Progenitor cell of endocrine pancreas (in vitro differentiated cells): ENCODE data around the gene BICC1. TPM values are rescaled to one million over a fixed set of nuclear protein-coding genes. Genes with fewer than 3 reads are reported as not detected.

Source experiments
- DNase-seq: peaks from one replicate; pipeline ENCODE4 v3.0.0; 2021; ENCODE audit warnings: low spot score; ENCODE audit not compliant: unreplicated experiment
- H3K27ac Mint-ChIP-seq: 2 replicates; pipeline ENCODE4 v1.8.0; 2021; ENCODE audit warnings: mild to moderate bottlenecking, moderate library complexity, mixed read lengths
- H3K27me3 Mint-ChIP-seq: 2 replicates; pipeline ENCODE4 v1.8.0; 2021; ENCODE audit warnings: mixed read lengths
- H3K36me3 Mint-ChIP-seq: 2 replicates; pipeline ENCODE4 v1.8.0; 2022; ENCODE audit warnings: mixed read lengths; ENCODE audit not compliant: insufficient read depth
- H3K4me1 Mint-ChIP-seq: 2 replicates; pipeline ENCODE4 v1.8.0; 2021; ENCODE audit warnings: low read depth, mixed read lengths
- H3K4me3 Mint-ChIP-seq: 2 replicates; pipeline ENCODE4 v1.8.0; 2021; ENCODE audit warnings: low read depth, mild to moderate bottlenecking, moderate library complexity, mixed read lengths
- H3K9me3 Mint-ChIP-seq: 2 replicates; pipeline ENCODE4 v1.8.0; 2021; ENCODE audit warnings: low read depth, mixed read lengths
- total RNA-seq: library from RNA; stranded (reverse); gene quantifications from 2 replicates; pipeline ENCODE4 v1.2.1, GENCODE V29; 2021
- TF ChIP-seq, protein P1 (sequence below): fragments of 200-600 bp; sonication (generic); IDR thresholded peaks from one replicate; pipeline ENCODE4 v1.5.0; 2021; ENCODE audit warnings: antibody characterized with exemption, mild to moderate bottlenecking; ENCODE audit not compliant: unreplicated experiment

The BICC1 gene
- total RNA-seq, 1 donor from 2014 or later = 4.9 TPM

DNA sequence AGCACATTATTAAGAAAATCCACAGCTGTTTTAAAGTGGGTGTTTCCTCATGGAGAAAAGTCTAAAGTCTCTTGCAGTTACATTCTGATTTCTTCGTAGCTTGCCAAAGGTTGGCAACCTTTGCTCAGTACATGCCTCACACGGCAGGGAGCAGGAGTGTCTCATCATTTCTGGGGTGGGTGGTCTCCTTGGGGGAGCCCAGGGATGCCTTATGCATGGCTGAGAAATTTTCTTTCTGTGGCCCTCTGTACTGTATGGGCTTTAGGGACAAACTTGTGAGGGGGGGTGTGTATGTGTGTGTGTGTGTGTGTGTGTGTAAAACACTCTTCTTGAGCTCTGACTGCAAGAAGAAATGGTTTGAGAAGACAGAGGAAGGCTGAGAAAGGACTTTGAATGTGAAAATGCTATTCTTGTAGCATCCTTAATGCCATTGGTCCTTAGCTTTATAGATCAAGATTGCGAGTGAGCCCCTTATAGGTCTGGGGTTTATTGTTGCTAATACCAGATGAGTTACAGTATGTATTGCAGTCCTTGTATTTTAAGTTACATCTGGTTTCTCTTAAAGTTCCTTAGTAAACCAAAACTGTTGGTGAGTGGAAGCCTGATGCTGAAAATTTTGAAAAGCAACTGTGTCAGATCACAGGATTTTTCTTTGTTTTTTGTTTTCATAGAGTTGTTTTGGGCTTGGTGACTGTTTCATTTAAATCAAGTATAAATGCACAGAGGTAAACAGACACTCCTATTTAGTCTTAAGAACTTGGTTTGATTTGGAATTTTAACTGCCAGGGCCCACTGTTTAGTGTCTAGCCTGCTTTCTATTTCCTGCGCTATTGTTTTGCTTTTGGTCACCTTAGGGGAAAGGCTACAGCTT lies 242.0 kb downstream of the BICC1 start:
- Mint-ChIP-seq H3K4me3 (no peak overlapping the region), H3K27ac (no peak overlapping the region), H3K9me3 (no peaks in the 10 kb centered on the region), H3K27me3 (no peaks in the 10 kb centered on the region), H3K36me3 (no peaks in the 10 kb centered on the region), H3K4me1 (peaks cover 22% of the 10 kb centered on the region)
- TF ChIP-seq, protein P1, sequence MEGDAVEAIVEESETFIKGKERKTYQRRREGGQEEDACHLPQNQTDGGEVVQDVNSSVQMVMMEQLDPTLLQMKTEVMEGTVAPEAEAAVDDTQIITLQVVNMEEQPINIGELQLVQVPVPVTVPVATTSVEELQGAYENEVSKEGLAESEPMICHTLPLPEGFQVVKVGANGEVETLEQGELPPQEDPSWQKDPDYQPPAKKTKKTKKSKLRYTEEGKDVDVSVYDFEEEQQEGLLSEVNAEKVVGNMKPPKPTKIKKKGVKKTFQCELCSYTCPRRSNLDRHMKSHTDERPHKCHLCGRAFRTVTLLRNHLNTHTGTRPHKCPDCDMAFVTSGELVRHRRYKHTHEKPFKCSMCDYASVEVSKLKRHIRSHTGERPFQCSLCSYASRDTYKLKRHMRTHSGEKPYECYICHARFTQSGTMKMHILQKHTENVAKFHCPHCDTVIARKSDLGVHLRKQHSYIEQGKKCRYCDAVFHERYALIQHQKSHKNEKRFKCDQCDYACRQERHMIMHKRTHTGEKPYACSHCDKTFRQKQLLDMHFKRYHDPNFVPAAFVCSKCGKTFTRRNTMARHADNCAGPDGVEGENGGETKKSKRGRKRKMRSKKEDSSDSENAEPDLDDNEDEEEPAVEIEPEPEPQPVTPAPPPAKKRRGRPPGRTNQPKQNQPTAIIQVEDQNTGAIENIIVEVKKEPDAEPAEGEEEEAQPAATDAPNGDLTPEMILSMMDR = no peak
- no peak for DNase-seq

DNA sequence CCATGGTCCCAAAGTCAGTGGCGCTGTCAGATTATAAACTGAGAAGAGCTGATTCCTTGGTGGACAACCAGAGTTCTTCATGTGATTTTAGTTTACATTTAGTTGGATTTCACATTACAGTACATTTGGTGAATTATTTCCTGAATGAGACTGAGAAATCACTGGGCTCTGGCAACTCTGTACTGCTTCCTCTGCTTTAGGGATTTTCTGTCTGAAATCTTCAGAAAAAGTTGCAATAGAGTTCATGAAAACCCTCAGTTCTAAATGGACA lies 242.6 kb downstream of the BICC1 start:
- Mint-ChIP-seq H3K27me3 (no peaks in the 10 kb centered on the region), H3K36me3 (no peaks in the 10 kb centered on the region), H3K9me3 (no peaks in the 10 kb centered on the region), H3K27ac (no peak overlapping the region), H3K4me1 (peaks cover 22% of the 10 kb centered on the region), H3K4me3 (no peak overlapping the region)
- DNase-seq = no peak
- TF ChIP-seq, protein P1 = no peak

DNA sequence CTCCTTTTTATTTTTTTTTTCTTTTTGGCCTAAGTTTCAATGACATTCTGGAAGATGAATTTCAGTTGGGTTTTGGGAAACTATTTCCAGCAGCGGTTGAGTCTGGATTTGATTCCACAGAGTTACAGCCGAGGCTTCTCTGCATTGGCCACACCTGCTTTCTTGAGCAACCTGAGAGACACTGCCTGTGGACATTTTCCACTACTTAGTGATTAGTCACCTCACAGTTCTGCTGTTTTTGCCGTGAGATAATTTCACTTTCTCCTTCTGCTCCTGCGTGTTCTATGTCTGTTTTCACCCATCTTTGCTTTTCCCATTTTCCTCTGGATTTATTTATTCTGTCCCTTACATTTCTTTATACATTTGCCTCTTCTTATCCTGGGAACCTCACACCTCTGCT lies 243.0 kb downstream of the BICC1 start:
- Mint-ChIP-seq H3K36me3 (no peaks in the 10 kb centered on the region), H3K4me3 (no peak overlapping the region), H3K27ac (no peak overlapping the region), H3K9me3 (no peaks in the 10 kb centered on the region), H3K4me1 (peaks cover 22% of the 10 kb centered on the region), H3K27me3 (no peaks in the 10 kb centered on the region)
- TF ChIP-seq, protein P1 = no peak
- DNase-seq = no peak

DNA sequence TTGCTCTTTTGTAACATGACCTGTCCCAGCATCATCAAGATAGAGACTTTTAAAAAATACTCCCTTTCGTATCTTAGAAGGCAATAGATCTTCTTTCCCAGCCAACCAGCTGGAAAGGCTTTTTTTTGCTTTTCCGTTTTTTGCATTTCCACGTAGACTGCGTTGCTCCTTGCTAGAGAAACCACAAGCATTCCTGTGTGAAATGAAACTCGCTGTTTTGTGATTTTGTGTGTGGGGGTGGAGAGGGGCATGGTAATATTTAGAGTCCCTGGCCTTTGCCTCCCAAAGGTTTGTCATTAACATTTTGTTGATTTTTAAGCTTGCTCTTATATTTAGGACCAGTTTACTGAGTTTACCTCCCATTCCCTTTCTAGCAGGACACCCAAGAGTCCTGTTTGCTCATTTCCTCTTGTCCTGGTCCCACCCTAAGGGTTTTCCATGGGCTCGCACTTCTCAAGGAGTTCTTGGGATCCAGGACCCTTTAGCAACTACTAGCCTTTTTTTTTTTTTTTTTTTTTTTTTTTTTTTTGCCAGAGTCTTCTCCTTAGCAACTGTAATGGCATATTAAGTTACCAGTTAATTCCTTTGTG lies 243.6 kb downstream of the BICC1 start:
- no peak for DNase-seq
- TF ChIP-seq, protein P1 = no peak
- Mint-ChIP-seq H3K27ac (no peak overlapping the region), H3K36me3 (no peaks in the 10 kb centered on the region), H3K27me3 (no peaks in the 10 kb centered on the region), H3K4me1 (peaks cover 22% of the 10 kb centered on the region), H3K4me3 (no peak overlapping the region), H3K9me3 (no peaks in the 10 kb centered on the region)

DNA sequence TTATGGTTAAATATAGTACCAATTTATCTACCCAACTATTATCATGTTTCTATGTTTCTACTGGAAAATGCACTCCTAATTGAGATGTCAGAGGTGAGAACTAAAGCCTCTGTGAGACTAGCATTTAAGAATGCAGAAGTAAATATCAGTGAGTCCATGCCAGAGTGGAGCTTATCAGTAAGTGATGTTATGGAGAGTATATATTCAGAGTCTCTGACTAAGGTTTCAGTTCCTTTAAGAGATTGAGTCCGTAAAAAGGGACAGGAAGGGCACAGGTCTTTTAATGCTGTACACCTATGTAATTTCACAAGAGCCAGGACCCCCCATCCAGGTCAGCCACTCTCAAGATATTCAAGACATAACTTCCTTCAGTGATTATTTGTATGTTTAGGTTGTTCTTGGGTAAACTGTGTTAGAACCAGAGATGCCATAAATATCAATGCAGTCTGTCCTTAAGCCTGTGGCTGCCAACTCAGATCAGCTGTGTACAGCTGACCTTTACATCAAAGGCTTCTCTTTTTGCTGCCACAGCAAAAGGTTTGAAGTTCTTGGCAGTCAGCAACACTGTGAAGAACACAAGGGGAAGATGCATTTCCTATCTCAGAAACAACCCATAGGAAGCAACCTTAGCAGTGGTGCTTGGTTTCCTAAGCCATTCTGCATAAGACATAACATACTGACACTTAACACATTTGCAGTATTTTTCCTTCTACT lies 244.8 kb downstream of the BICC1 start:
- Mint-ChIP-seq H3K4me3 (no peak overlapping the region), H3K36me3 (no peaks in the 10 kb centered on the region), H3K27ac (no peak overlapping the region), H3K9me3 (no peaks in the 10 kb centered on the region), H3K4me1 (peaks cover 22% of the 10 kb centered on the region), H3K27me3 (no peaks in the 10 kb centered on the region)
- TF ChIP-seq, protein P1 = no peak
- DNase-seq = no peak
